Breast epithelium (tissue), 4 donors: ENCODE data around the gene SLC22A31. TPM values are rescaled to one million over a fixed set of nuclear protein-coding genes. Genes with fewer than 3 reads are reported as not detected.

ENCODE experiments used
- DNase-seq, 2 donors: peaks; one replicate each; pipeline ENCODE4 v3.0.0-alpha.2; 2019; ENCODE audit warnings: low spot score in 2 of 2
- H3K27ac ChIP-seq, 2 donors: fragments of 200-600 bp; sonication (generic) in 1 of 2; one replicate each; pipeline ENCODE4 v1.5.1; 2016 to 2019; ENCODE audit warnings: mild to moderate bottlenecking in 1 of 2
- H3K27me3 ChIP-seq, 2 donors: fragments of 200-600 bp; sonication (generic) in 1 of 2; one replicate each; pipeline versions ENCODE4 v1.5.1 to v1.6.0; 2017 to 2019; ENCODE audit warnings: control low read depth in 1 of 2, mild to moderate bottlenecking in 1 of 2
- H3K36me3 ChIP-seq: fragments of 200-600 bp; one replicate; pipeline ENCODE4 v1.5.1; 2019
- H3K4me1 ChIP-seq, 2 donors: fragments of 200-600 bp; sonication (generic); one replicate each; pipeline ENCODE4 v1.5.1; 2016 to 2019; ENCODE audit warnings: control low read depth in 1 of 2
- H3K4me3 ChIP-seq, 3 donors: fragments of 200-600 bp; sonication (generic); 1 replicate in 2 of 3; 2 replicates in 1 of 3; pipeline ENCODE4 v1.5.1; 2016 to 2019; ENCODE audit warnings: mild to moderate bottlenecking in 3 of 3, moderate library complexity in 2 of 3
- H3K9me3 ChIP-seq, 2 donors: fragments of 200-600 bp; sonication (generic) in 1 of 2; one replicate each; pipeline ENCODE4 v1.5.1; 2016 to 2019; ENCODE audit warnings: control low read depth in 1 of 2
- CTCF ChIP-seq, 3 donors: fragments of 450-650 bp; IDR thresholded peaks; one replicate each; pipeline ENCODE4 v1.5.1; 2016 to 2017; ENCODE audit warnings: antibody characterized with exemption in 3 of 3, mild to moderate bottlenecking in 3 of 3, moderate library complexity in 3 of 3
- POLR2A ChIP-seq: fragments of 450-650 bp; IDR thresholded peaks from one replicate; pipeline ENCODE4 v1.6.1; 2016; ENCODE audit warnings: antibody characterized with exemption, mild to moderate bottlenecking, moderate library complexity
- POLR2AphosphoS5 ChIP-seq, 3 donors: sonication (generic); formaldehyde crosslinking; IDR thresholded peaks; one replicate each; pipeline ENCODE4 v1.6.1; 2017; ENCODE audit warnings: antibody characterized with exemption in 3 of 3
- intact Hi-C: fragments of 100-400 bp; cut with DNase I; formaldehyde crosslinking; loops from one replicate; pipeline ENCODE4 v1.15.1; 2023; ENCODE audit warnings: low total_unique reads
- total RNA-seq, 3 donors: library from RNA; depleted of rRNA; stranded (reverse); fragments of >200 nt; gene quantifications; one replicate each; pipeline ENCODE4 v1.1.0, GENCODE V29; 2016

The SLC22A31 gene
- total RNA-seq, 3 donors from 2014 or later: not detected

GRCh38 chr16:89174877-89175276, 25.5 kb downstream of the SLC22A31 start:
- intact Hi-C loops: loop anchor here (10.0 kb wide), 1 partner anchor 450 kb away; no protein-coding TSS in a partner anchor
- Histone ChIP-seq H3K9me3 (no peaks in the 10 kb centered on the region), H3K27ac (no peak overlapping the region), H3K4me3 (no peak overlapping the region), H3K36me3 (no peaks in the 10 kb centered on the region), H3K4me1 (peaks cover 0 to 18% of the 10 kb centered on the region in 2 donors), H3K27me3 (peaks cover 1 to 39% of the 10 kb centered on the region in 2 donors)
- no peak for DNase-seq
- TF ChIP-seq POLR2A (no peak), CTCF (IDR thresholded peaks at IDR 0.05) (no peak), POLR2AphosphoS5 (IDR thresholded peaks at IDR 0.05) (no peak)

- Histone ChIP-seq H3K9me3 (no peaks in the 10 kb centered on the region), H3K27ac (no peak overlapping the region), H3K27me3 (peaks cover 4 to 43% of the 10 kb centered on the region in 2 donors), H3K4me1 (peaks cover 0 to 18% of the 10 kb centered on the region in 2 donors), H3K4me3 (no peak overlapping the region), H3K36me3 (no peaks in the 10 kb centered on the region)
- intact Hi-C loops: loop anchor here (10.0 kb wide), 1 partner anchor 451 kb away; no protein-coding TSS in a partner anchor
- DNase-seq: no peak
- TF ChIP-seq CTCF (IDR thresholded peaks at IDR 0.05) (no peak), POLR2AphosphoS5 (IDR thresholded peaks at IDR 0.05) (no peak), POLR2A (no peak)
Observed at GRCh38 chr16:89174055-89174827, 26.1 kb downstream of the SLC22A31 start.

- TF ChIP-seq POLR2AphosphoS5 (IDR thresholded peaks at IDR 0.05) (no peak), CTCF (IDR thresholded peaks at IDR 0.05) (no peak), POLR2A (no peak)
- no peaks in the 10 kb centered on the region for H3K9me3 ChIP-seq
- H3K27me3 ChIP-seq: peaks cover 4 to 43% of the 10 kb centered on the region in 2 donors
- DNase-seq: no peak
- intact Hi-C loops: loop anchor here (10.0 kb wide), 1 partner anchor 451 kb away; no protein-coding TSS in a partner anchor
- H3K27ac ChIP-seq: no peak overlapping the region
- no peak overlapping the region for H3K4me3 ChIP-seq
- H3K4me1 ChIP-seq: peaks cover 0 to 18% of the 10 kb centered on the region in 2 donors
- no peaks in the 10 kb centered on the region for H3K36me3 ChIP-seq
Observed at GRCh38 chr16:89173174-89173921, 27.0 kb downstream of the SLC22A31 start.

DNA sequence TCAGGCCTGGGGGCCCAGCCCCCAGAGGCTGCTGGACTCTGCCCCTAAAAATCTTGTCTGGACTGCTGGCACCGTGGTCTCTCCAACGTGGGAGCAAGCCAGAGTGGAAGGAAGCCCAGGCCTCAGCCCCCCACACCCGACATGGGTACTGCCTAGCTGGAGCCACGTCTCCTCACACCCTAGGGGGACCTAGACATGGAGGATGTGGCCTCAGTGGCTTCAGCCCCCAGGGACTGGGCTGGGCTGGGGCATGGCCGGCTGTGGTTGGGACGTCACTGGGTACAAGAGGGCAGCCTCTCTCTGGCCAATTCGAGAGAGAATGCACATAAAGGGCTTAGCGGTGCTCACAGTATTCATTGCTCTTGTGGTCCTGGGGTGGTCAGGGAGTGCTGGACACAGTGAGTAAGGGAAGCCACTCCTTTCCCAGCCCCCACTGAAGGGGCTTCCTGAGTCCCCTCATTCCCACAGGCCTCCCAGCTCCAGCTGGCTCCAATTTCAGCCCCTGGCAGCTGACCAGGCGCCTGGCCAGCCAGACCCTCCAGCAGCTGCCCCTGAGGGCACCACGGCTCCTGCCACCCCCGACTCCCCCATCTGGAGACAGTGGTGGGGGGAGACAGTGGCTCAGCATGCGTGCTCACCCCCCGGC, 27.7 kb downstream of the SLC22A31 start:
- intact Hi-C loops: loop anchor here (10.0 kb wide), 1 partner anchor 452 kb away; no protein-coding TSS in a partner anchor
- Histone ChIP-seq H3K27me3 (peaks cover 4 to 43% of the 10 kb centered on the region in 2 donors), H3K4me1 (peaks cover 0 to 18% of the 10 kb centered on the region in 2 donors), H3K27ac (no peak overlapping the region), H3K36me3 (no peaks in the 10 kb centered on the region), H3K9me3 (no peaks in the 10 kb centered on the region), H3K4me3 (no peak overlapping the region)
- no peak for DNase-seq
- TF ChIP-seq POLR2AphosphoS5 (IDR thresholded peaks at IDR 0.05) (no peak), CTCF (IDR thresholded peaks at IDR 0.05) (no peak), POLR2A (no peak)
